GM21619 (cell line): ENCODE data around the gene SLC10A3.

ENCODE experiments used
- ATAC-seq: cut with Tn5 transposase; IDR thresholded peaks from one replicate; pipeline ENCODE4 v1.9.1; 2021; ENCODE audit not compliant: unreplicated experiment

The SLC10A3 gene

GRCh38 chrX:154441984-154442707, 48.3 kb downstream of the SLC10A3 start:
- no peak for ATAC-seq

- no peak for ATAC-seq
Measured at GRCh38 chrX:154441564-154441963, 48.9 kb downstream of the SLC10A3 start.

GRCh38 chrX:154440623-154441357, 49.6 kb downstream of the SLC10A3 start:
- no peak for ATAC-seq

- ATAC-seq, result no peak
Measured at GRCh38 chrX:154439841-154440240, 50.6 kb downstream of the SLC10A3 start.

GRCh38 chrX:154437971-154438893, 52.2 kb downstream of the SLC10A3 start:
- ATAC-seq, result no peak
